Activated B cell treated with CpG ODN at 0.5 μM for 24 hours (primary cell): ENCODE results near the gene PPCS. TPM values are rescaled to one million over a fixed set of nuclear protein-coding genes. Genes with fewer than 3 reads are reported as not detected.

Experiments used
- ATAC-seq: fragments of 200-7000 bp; cut with Tn5 transposase; one replicate; pipeline ENCODE4 v1.10.0; 2021; ENCODE audit warnings: low read depth, mild to moderate bottlenecking, moderate library complexity
- CTCF ChIA-PET: fragments of 350-600 bp; sonication (Branson Sonifier 250); formaldehyde crosslinking; loops from one replicate; lab custom pipeline; 2021; ENCODE audit warnings: antibody characterized with exemption; lab: Charles Lee
- POLR2A ChIA-PET: fragments of 350-600 bp; sonication (Branson Sonifier 250); formaldehyde crosslinking; loops from one replicate; lab custom pipeline; 2021; ENCODE audit warnings: antibody characterized with exemption; lab: Charles Lee
- DNase-seq: peaks from one replicate; pipeline ENCODE4 v3.0.0; 2022
- H3K27ac Mint-ChIP-seq: one replicate; pipeline ENCODE4 v1.8.0; 2020; ENCODE audit warnings: mixed read lengths
- H3K27me3 Mint-ChIP-seq: one replicate; pipeline ENCODE4 v1.8.0; 2021; ENCODE audit warnings: mixed read lengths
- H3K36me3 Mint-ChIP-seq: one replicate; pipeline ENCODE4 v1.8.0; 2021; ENCODE audit warnings: low read depth, mixed read lengths
- H3K4me1 Mint-ChIP-seq: one replicate; pipeline ENCODE4 v1.8.0; 2021; ENCODE audit warnings: mixed read lengths
- H3K4me3 Mint-ChIP-seq: one replicate; pipeline ENCODE4 v1.8.0; 2020; ENCODE audit warnings: mild to moderate bottlenecking, mixed read lengths
- H3K9me3 Mint-ChIP-seq: one replicate; pipeline ENCODE4 v1.8.0; 2020; ENCODE audit warnings: mixed read lengths
- CTCF ChIP-seq: fragments of 200-600 bp; IDR thresholded peaks from one replicate; pipeline ENCODE4 v1.8.0; 2022; ENCODE audit warnings: antibody characterized with exemption, mild to moderate bottlenecking
- intact Hi-C: fragments of 100-400 bp; cut with micrococcal nuclease; formaldehyde crosslinking; loops from one replicate; pipeline ENCODE4 v1.15.1; 2024
- total RNA-seq: library from RNA; stranded (reverse); gene quantifications from 2 replicates; pipeline ENCODE4 v1.2.3, GENCODE V29; 2022

Gene PPCS
- total RNA-seq, 1 donor from 2014 or later = 63.1 TPM

- no peak overlapping the region for H3K27ac Mint-ChIP-seq
- H3K4me1 Mint-ChIP-seq = no peaks in the 10 kb centered on the region
- no peak for TF ChIP-seq CTCF
- no peaks in the 10 kb centered on the region for H3K9me3 Mint-ChIP-seq
- ATAC-seq (no peak), DNase-seq (no peak)
- no peaks in the 10 kb centered on the region for H3K36me3 Mint-ChIP-seq
- ChIA-PET POLR2A (no interaction called here), CTCF (no interaction called here)
- intact Hi-C loops = no loop called here
- no peak overlapping the region for H3K4me3 Mint-ChIP-seq
- H3K27me3 Mint-ChIP-seq = peaks cover 18% of the 10 kb centered on the region
These were observed 32.1 kb upstream of the PPCS start for GRCh38 chr1:42424201-42424600.

GRCh38 chr1:42427240-42427639 lies 29.1 kb upstream of the PPCS start:
- no peak overlapping the region for H3K27ac Mint-ChIP-seq
- H3K4me3 Mint-ChIP-seq = no peak overlapping the region
- H3K4me1 Mint-ChIP-seq = no peaks in the 10 kb centered on the region
- intact Hi-C loops = no loop called here
- POLR2A ChIA-PET = no interaction called here
- no peak for TF ChIP-seq CTCF
- no peaks in the 10 kb centered on the region for H3K36me3 Mint-ChIP-seq
- DNase-seq = no peak
- no peaks in the 10 kb centered on the region for H3K27me3 Mint-ChIP-seq
- no peak for ATAC-seq
- no peaks in the 10 kb centered on the region for H3K9me3 Mint-ChIP-seq
- CTCF ChIA-PET = interaction anchor here (0.7 kb wide), 1 partner anchor 157 kb away, joined by 3 read pairs; no protein-coding TSS in a partner anchor

GRCh38 chr1:42429603-42430002 lies 26.7 kb upstream of the PPCS start:
- POLR2A ChIA-PET = no interaction called here
- TF ChIP-seq CTCF = no peak
- H3K4me3 Mint-ChIP-seq = no peak overlapping the region
- no peaks in the 10 kb centered on the region for H3K27me3 Mint-ChIP-seq
- CTCF ChIA-PET = no interaction called here
- no peaks in the 10 kb centered on the region for H3K4me1 Mint-ChIP-seq
- H3K36me3 Mint-ChIP-seq = no peaks in the 10 kb centered on the region
- no peak overlapping the region for H3K27ac Mint-ChIP-seq
- DNase-seq (no peak), ATAC-seq (no peak)
- intact Hi-C loops = no loop called here
- no peaks in the 10 kb centered on the region for H3K9me3 Mint-ChIP-seq

GRCh38 chr1:42430286-42431135 lies 25.8 kb upstream of the PPCS start:
- Mint-ChIP-seq H3K27ac (no peak overlapping the region), H3K9me3 (no peaks in the 10 kb centered on the region)
- ATAC-seq = no peak

More at GRCh38 chr1:42430286-42431135, 25.8 kb upstream of the PPCS start:
- CTCF ChIA-PET = no interaction called here
- DNase-seq = no peak
- no peak overlapping the region for H3K4me3 Mint-ChIP-seq
- H3K36me3 Mint-ChIP-seq = no peaks in the 10 kb centered on the region
- H3K4me1 Mint-ChIP-seq = no peaks in the 10 kb centered on the region
- H3K27me3 Mint-ChIP-seq = no peaks in the 10 kb centered on the region
- TF ChIP-seq CTCF = no peak
- POLR2A ChIA-PET = no interaction called here
- intact Hi-C loops = no loop called here
